Stimulated activated CD4-positive, alpha-beta T cell treated with anti-CD3 and anti-CD28 coated beads, TNF-alpha, amount 100 ng/mL, for 48 hours (primary cell): ENCODE results near the gene GRHPR.
"Not testable (repeated sequence)": the region's sequence is repeated elsewhere in the genome, so short reads cannot be mapped to it uniquely, and the experiment has no call there.

Experiments used
- DNase-seq, 3 donors: peaks; one replicate each; pipeline ENCODE4 v3.0.0-alpha.2; 2020; ENCODE audit warnings: low read depth in 3 of 3

Gene GRHPR

GRCh38 chr9:37477443-37477842, 54.9 kb downstream of the GRHPR start:
- DNase-seq: not testable (repeated sequence)

- DNase-seq: not testable (repeated sequence)
Observed at GRCh38 chr9:37477987-37478619, 55.6 kb downstream of the GRHPR start.

GRCh38 chr9:37480759-37481158, 58.3 kb downstream of the GRHPR start:
- no peak for DNase-seq

- DNase-seq: peak; percentile 92 to 96 (median 94)
Observed at GRCh38 chr9:37485389-37486255, 63.1 kb downstream of the GRHPR start, which contains the start of gene POLR1E. Gene POLR1E, plus strand, starts transcription at chr9:37485948. Its CDS starts 100 bp downstream, at chr9:37486048.

GRCh38 chr9:37486256-37486615, 63.7 kb downstream of the GRHPR start:
- DNase-seq: peak in 1 of 3 donors; percentile 14
